ENCODE measurements around the gene ZFAND5.

ZFAND5 gene

GRCh38 chr9:72324974-72325373, 40.0 kb downstream of the ZFAND5 start:
- no peak for DNase-seq (ENCODE audit: low read depth, low spot score)

DNA sequence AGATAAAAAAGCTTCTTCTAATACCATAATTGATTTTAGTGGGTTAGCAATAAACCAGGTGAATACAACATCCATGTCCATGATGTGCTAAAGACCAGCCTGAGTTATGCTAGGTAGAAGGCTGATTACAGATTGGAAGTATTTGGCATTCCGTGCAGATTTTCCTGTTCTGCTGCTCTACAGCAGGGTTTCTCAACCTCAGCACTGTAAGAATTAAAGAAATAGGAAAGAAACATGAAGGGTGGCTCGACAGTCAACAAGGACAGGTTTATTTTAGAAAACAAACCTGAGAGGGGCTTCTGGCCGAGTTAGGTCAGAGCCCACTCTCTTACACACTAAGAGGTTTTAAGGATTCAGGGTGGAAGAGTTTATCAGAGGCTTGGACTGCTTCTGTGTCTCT, 42.3 kb downstream of the ZFAND5 start:
- DNase-seq (ENCODE audit: low read depth, low spot score), result no peak

- no peak for DNase-seq (ENCODE audit: low read depth, low spot score)
Measured at GRCh38 chr9:72322259-72322658, 42.7 kb downstream of the ZFAND5 start.

DNA sequence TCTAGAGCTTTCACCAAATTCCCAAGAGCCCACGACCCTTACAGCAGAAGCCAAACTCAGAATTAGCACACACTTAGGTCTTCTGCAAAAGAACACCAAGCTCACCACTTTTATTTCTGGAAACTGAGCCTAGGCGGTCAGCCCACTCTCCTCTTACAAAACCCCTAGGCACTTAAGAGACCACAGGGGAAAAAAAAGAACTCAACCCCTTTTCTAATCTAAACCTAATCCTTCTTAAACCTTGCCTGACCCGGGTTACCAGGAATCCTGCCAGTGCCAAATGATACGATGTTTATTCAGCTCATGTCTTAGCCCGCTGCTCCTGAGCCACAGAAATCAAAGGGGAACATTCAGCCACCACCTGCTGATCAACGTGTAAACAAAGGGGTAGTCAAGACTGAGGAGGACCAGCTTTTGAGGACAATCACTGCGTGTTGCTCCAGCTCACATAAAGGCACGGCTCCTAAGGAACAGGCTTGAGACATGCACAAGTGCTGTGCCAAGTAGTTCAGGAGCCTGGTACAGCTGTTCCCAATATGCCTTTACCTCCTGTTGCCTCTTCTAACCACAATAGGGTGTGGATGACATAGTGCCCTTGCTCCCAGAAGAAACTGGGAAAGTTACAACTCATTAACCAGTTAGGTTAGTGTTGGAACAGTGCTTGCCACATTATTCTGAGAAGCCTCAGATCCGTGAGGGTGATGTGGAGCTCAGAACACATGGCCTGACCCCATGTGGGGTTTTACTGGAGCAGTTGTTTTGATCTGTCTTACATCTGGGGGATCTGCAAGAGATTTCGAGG, 49.3 kb downstream of the ZFAND5 start:
- DNase-seq (ENCODE audit: low read depth, low spot score), result peak; percentile 100

DNA sequence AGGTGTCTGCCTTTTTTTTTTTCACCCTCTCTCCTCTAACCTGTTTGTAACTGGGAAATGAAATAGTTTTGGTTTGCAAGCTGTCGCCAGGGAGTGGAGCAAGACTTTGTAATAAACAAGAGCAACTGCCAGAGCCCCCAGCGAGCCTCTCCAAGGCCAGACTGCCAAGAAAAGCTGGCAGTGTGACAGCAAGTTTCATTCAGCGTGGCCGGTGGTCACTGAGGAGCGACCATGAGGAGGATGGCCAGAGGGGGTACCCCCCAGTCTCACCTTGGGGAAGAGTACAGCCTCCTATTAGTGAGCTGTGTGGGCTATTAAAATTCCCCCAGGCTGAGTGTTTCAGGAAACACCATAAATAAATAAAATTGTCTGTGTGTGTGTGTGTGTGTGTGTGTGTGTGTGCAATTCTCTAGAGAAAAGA, 49.9 kb downstream of the ZFAND5 start:
- no peak for DNase-seq (ENCODE audit: low read depth, low spot score)

DNA sequence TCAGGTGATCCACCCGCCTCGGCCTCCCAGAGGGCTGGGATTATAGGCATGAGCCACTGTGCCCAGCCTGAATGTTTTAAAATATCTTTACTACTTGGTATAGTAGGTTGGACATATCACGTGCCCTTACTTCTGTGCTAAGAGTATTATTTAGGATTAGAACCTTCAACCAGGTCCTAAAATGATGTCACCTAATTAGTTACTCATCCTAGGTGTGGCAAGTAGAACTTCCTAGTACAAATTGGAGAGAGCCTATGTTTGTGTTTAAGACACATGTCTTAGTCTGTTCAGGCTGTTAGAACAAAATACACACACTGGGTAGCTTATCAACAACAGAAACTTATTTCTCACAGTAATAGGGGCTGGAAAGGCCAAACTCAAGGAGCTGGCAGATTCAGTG, 51.5 kb downstream of the ZFAND5 start:
- DNase-seq (ENCODE audit: low read depth, low spot score), result no peak

- DNase-seq (ENCODE audit: low read depth, low spot score), result no peak
Measured at GRCh38 chr9:72312386-72312987, 52.5 kb downstream of the ZFAND5 start.

DNA sequence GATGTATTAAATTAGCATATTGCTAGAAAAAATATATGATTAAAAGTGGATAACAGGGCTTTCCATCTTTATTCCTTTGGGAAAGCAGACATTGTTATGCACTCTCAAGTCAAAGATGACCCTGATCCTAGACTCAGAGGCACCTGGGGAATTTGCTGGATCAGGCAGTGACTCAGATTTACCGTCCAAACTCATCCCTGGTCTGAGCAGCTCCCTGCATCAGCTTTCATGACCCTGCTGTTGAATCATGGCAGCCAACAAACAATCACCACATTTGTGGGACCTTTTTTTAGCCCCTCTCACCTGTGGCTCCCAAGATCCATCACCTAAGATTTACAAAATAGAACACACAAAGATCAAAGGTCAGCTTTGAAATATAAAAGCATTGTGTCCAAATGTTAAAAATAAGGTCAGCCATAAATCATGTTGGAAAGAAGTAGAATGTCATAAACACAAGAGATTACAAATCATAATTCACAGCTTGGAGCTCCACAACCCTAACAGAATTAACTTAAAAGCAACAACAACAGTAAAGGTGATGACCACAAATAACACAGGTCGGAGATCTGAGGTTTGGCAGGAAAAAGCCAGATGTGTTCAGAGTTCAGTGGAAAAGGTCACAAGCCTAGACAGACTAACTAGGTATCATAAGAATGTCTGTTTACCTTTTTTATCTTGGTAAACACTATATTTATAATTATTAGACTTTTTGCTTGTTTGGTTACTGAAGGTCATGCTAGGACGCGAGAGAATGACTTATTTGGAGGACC, 55.5 kb downstream of the ZFAND5 start:
- no peak for DNase-seq (ENCODE audit: low read depth, low spot score)

DNA sequence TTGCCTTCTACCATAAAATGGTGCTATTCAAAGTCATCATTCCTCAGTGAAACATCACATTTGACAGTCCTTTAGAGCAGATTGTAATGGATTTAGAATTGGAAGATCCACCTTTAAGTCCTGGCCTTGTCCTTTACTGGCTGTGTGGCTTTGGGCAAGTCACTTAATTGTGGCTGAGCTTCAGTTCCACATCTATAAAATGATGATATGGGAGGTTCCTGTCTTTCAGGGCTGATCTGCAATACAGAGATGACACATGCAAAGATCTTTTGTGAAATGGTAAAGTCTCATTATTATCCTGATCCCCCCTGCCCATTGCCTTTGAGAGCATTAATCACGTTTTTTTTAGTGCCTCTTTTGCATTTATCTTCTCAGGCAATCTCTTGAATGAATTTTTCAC, 58.2 kb downstream of the ZFAND5 start:
- no peak for DNase-seq (ENCODE audit: low read depth, low spot score)

DNA sequence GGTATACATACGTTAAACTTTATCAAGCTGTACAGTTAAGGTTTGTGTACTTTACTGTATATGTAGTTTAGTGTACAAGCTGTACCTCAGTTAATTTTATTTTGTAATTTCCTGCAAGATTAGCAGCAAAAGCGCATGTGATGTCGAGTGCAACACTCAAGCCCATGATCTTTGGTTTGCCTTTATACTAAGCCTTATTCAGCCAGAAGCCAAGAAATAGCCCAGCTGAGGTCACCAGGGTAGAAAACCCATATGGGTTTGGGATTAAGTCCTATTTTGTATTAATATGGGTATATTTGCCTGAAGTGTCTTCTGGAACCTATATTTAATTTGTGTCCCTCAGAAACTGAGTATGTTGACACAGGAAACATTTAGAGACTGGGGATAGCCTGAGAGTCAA, 59.3 kb downstream of the ZFAND5 start:
- DNase-seq (ENCODE audit: low read depth, low spot score), result no peak

- no peak for DNase-seq (ENCODE audit: low read depth, low spot score)
Measured at GRCh38 chr9:72305102-72305546, 59.9 kb downstream of the ZFAND5 start.

- DNase-seq (ENCODE audit: low read depth, low spot score), result no peak
Measured at GRCh38 chr9:72304538-72304937, 60.5 kb downstream of the ZFAND5 start.

Data from brain pericyte (primary cell).